ENCODE results near the gene ABI2.

GRCh38 chr2:203280428-203281064, 47.6 kb upstream of the ABI2 start:
- TF ChIP-seq EZH2phosphoT487 (IDR thresholded peaks at IDR 0.05; ENCODE audit: insufficient read depth, low read depth) (no peak), EZH2 (IDR thresholded peaks at IDR 0.05; ENCODE audit: insufficient read depth, poor library complexity, severe bottlenecking) (no peak)

All from GM23248 (cell line).